K562 (cell line): ENCODE measurements around the gene VANGL1. TPM values are rescaled to one million over a fixed set of nuclear protein-coding genes. Genes with fewer than 3 reads are reported as not detected.

Experiments
- ATF6 ChIP-seq: sonication (generic); formaldehyde crosslinking; IDR thresholded peaks from 2 replicates; pipeline ENCODE4 v1.4.0; 2020; ENCODE audit warnings: mild to moderate bottlenecking, missing genetic modification reagents
- BMI1 ChIP-seq: fragments of 150-350 bp; IDR thresholded peaks from 2 replicates; pipeline ENCODE4 v1.6.1; 2014; ENCODE audit warnings: low read length
- CBX2 ChIP-seq: fragments of 200-600 bp; sonication (generic); IDR thresholded peaks from one replicate; pipeline ENCODE4 v1.6.1; 2012; ENCODE audit warnings: mild to moderate bottlenecking, low read length, inconsistent platforms; ENCODE audit not compliant: insufficient read depth, poor library complexity, severe bottlenecking
- EZH2 ChIP-seq: IDR thresholded peaks from 2 replicates; pipeline ENCODE4 v1.6.1; 2012; ENCODE audit warnings: low read depth, mild to moderate bottlenecking, inconsistent platforms, low read length, borderline replicate concordance
- GABPA ChIP-seq: fragments of 200-800 bp; sonication (Bioruptor generic); conservative IDR thresholded peaks from 2 replicates; pipeline ENCODE4 v1.6.1; 2016; ENCODE audit warnings: low read depth, missing genetic modification characterization, missing compliant biosample characterization
- KLF10 ChIP-seq: fragments of 250-450 bp; sonication (Bioruptor Pico); IDR thresholded peaks from 2 replicates; pipeline ENCODE4 v1.6.1; 2021; ENCODE audit warnings: matching md5 sums
- MAZ ChIP-seq, 2 experiments: fragments of 450-650 bp in 1 of 2; sonication (generic) in 1 of 2; formaldehyde crosslinking; IDR thresholded peaks in 1 of 2; conservative IDR thresholded peaks in 1 of 2; 2 replicates each; pipeline versions ENCODE4 v1.4.0 to v1.5.0; 2020; ENCODE audit warnings: mild to moderate bottlenecking in 1 of 2, missing genetic modification reagents in 1 of 2
- RFX5 ChIP-seq: IDR thresholded peaks from 2 replicates; pipeline ENCODE4 v1.6.1; 2011; ENCODE audit warnings: low read depth, mild to moderate bottlenecking, improper control_type of control experiment, low read length
- TAL1 ChIP-seq: fragments of 450-650 bp; IDR thresholded peaks from 2 replicates; pipeline ENCODE4 v1.6.1; 2016; ENCODE audit warnings: mild to moderate bottlenecking
- TOE1 ChIP-seq, 2 experiments: fragments of 450-650 bp in 1 of 2; sonication (generic) in 1 of 2; formaldehyde crosslinking in 1 of 2; IDR thresholded peaks; 2 replicates each; pipeline versions ENCODE4 v1.7.1 to v1.8.0; 2016 to 2022; ENCODE audit warnings: borderline replicate concordance in 2 of 2, mild to moderate bottlenecking in 2 of 2, antibody characterized with exemption in 1 of 2, inconsistent platforms in 1 of 2, low read depth in 1 of 2, missing genetic modification reagents in 1 of 2, moderate library complexity in 1 of 2
- ZBTB40 ChIP-seq, 2 experiments: fragments of 450-650 bp in 1 of 2; sonication (generic) in 1 of 2; formaldehyde crosslinking in 1 of 2; IDR thresholded peaks; 2 replicates each; pipeline versions ENCODE4 v1.7.1 to v1.9.0; 2016 to 2022; ENCODE audit warnings: inconsistent platforms in 1 of 2, mild to moderate bottlenecking in 1 of 2, missing genetic modification reagents in 1 of 2
- ZNF717 ChIP-seq: fragments of 250-450 bp; sonication (Bioruptor Pico); IDR thresholded peaks from 2 replicates; pipeline ENCODE4 v1.5.0; 2021
- polyA plus RNA-seq, 8 experiments: library from polyadenylated mRNA; depleted of rRNA in 4 of 8; stranded (reverse) in 5 of 8; unstranded in 3 of 8; fragments of >200 nt; fragmentation: Nextera tagmentation in 2 of 8; fragmentation: Illumina TruSeq in 1 of 8; extraction: Ambion mirVana in 2 of 8; extraction: Trizol in 1 of 8; gene quantifications; 2 replicates each; pipeline versions ENCODE4 v1.2.1 to v1.2.3, GENCODE V29; 2011 to 2014; ENCODE audit warnings: inconsistent platforms in 1 of 8, missing spikeins in 1 of 8
- total RNA-seq, 7 experiments: library from RNA; depleted of rRNA in 6 of 7; stranded (reverse); fragments of >200 nt in 6 of 7; fragmentation: Illumina TruSeq in 2 of 7; extraction: Trizol in 2 of 7; gene quantifications; 2 replicates each; pipeline versions ENCODE4 v1.2.1 to v1.2.3, GENCODE V29; 2011 to 2021; ENCODE audit warnings: low replicate concordance in 1 of 7

VANGL1 gene
- total and polyA plus RNA-seq, 9 of the 15 experiments (the other 6 are each of a cell fraction or from before 2014, with no cell fraction given) = 0.90 to 12.8 (median 9.6) TPM

GRCh38 chr1:115714572-115715141 is 72.9 kb downstream of the VANGL1 start (continued):
- TF ChIP-seq RFX5 = no peak
- TF ChIP-seq TOE1 (IDR thresholded peaks at IDR 0.05; ENCODE audit: borderline replicate concordance) = no peak
- TF ChIP-seq TOE1 (CRISPR knock-in tag; IDR thresholded peaks at IDR 0.05; ENCODE audit: borderline replicate concordance, low read depth) = no peak
- TF ChIP-seq CBX2 = no peak
- TF ChIP-seq TAL1 = no peak
- TF ChIP-seq MAZ (CRISPR knock-in tag; conservative IDR thresholded peaks at IDR 0.05 in 1 of 2, IDR thresholded peaks at IDR 0.05 in 1 of 2) = no peak
- TF ChIP-seq BMI1 = no peak
- no peak for TF ChIP-seq KLF10 (CRISPR knock-in tag)
- no peak for TF ChIP-seq ZBTB40 (IDR thresholded peaks at IDR 0.05)
- no peak for TF ChIP-seq ZBTB40 (CRISPR knock-in tag; IDR thresholded peaks at IDR 0.05)
- no peak for TF ChIP-seq ATF6
- TF ChIP-seq GABPA (tag) = no peak
- no peak for TF ChIP-seq EZH2
- no peak for TF ChIP-seq ZNF717 (CRISPR knock-in tag)
